Stomach smooth muscle (tissue), 2 donors: ENCODE data around the gene CAPN13.

Experiments used
- H3K27ac ChIP-seq: one replicate; pipeline ENCODE4 v1.7.0; 2013; ENCODE audit warnings: mild to moderate bottlenecking, low read length, inconsistent platforms
- H3K27me3 ChIP-seq, 2 donors: one replicate each; pipeline ENCODE4 v1.7.0; 2013; ENCODE audit warnings: low read length in 2 of 2; ENCODE audit not compliant: insufficient read depth in 2 of 2, control insufficient read depth in 1 of 2
- H3K36me3 ChIP-seq, 2 donors: one replicate each; pipeline ENCODE4 v1.7.0; 2013; ENCODE audit warnings: low read length in 2 of 2; ENCODE audit not compliant: control insufficient read depth in 2 of 2, insufficient read depth in 2 of 2
- H3K4me1 ChIP-seq: one replicate; pipeline ENCODE4 v1.7.0; 2013; ENCODE audit warnings: low read length; ENCODE audit not compliant: control insufficient read depth, insufficient read depth
- H3K4me3 ChIP-seq, 2 donors: one replicate each; pipeline ENCODE4 v1.7.0; 2013; ENCODE audit warnings: low read length in 2 of 2
- H3K9ac ChIP-seq, 2 donors: one replicate each; pipeline ENCODE4 v1.7.0; 2013; ENCODE audit warnings: low read length in 2 of 2, mild to moderate bottlenecking in 1 of 2
- H3K9me3 ChIP-seq, 2 donors: one replicate each; pipeline ENCODE4 v1.7.0; 2013; ENCODE audit warnings: low read length in 2 of 2; ENCODE audit not compliant: control insufficient read depth in 2 of 2
- donor health status: healthy.
- donor health status: Pancreatic carcinoma.

CAPN13 gene

GRCh38 chr2:30764021-30764800 is 43.0 kb downstream of the CAPN13 start:
- Histone ChIP-seq H3K27ac (no peak overlapping the region), H3K27me3 (peaks cover 0 to 11% of the 10 kb centered on the region in 2 donors), H3K9ac (no peak overlapping the region), H3K36me3 (no peaks in the 10 kb centered on the region), H3K4me1 (no peaks in the 10 kb centered on the region), H3K4me3 (no peak overlapping the region), H3K9me3 (no peaks in the 10 kb centered on the region)

DNA sequence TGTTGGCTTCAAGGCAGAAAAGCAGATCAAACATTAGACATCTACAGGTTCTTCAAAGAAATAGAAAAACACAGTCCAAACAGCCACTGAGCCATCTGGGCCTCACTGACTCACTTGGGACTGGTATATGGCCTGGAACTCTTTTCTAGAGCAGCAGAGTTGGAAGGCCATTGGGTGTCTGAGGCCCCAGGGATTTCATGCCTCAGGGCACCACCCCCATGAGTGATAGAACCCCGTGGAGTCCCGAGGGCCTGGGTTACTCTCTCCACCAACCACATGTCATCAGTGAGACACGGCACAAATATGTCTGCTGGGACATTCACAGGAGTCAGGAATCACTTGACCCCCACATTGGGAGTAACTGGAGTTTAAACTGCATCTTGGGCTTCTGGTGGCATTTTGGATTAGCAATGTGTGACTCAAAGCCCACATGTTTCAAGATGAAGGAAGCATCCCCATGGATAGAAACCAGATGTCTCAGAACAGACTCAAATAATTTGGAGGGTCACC is 44.0 kb downstream of the CAPN13 start:
- H3K4me1 ChIP-seq, result no peaks in the 10 kb centered on the region
- no peak overlapping the region for H3K9ac ChIP-seq
- H3K4me3 ChIP-seq, result no peak overlapping the region
- no peaks in the 10 kb centered on the region for H3K9me3 ChIP-seq
- peaks cover 0 to 11% of the 10 kb centered on the region in 2 donors for H3K27me3 ChIP-seq
- H3K36me3 ChIP-seq, result no peaks in the 10 kb centered on the region
- H3K27ac ChIP-seq, result no peak overlapping the region

DNA sequence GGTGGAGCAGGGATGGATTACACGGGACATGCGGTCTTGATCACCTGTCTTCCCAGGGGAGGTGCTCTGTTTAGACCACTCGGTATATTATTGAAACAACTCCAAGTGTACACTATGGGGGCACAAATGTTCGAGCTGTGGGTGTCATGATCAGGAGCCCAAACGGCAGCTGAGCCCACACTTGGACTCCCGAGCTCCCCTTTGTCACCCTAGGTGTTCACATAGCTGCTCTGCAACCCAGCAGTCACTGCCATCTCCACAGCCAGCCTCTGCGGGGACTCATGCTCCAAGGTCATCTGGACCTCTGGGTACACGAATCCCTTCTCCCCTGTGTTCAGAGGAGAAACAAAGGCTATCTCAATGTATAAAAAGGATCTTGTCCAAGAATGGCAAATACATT is 46.0 kb downstream of the CAPN13 start:
- Histone ChIP-seq H3K27ac (no peak overlapping the region), H3K9me3 (no peaks in the 10 kb centered on the region), H3K27me3 (peaks cover 0 to 15% of the 10 kb centered on the region in 2 donors)

DNA sequence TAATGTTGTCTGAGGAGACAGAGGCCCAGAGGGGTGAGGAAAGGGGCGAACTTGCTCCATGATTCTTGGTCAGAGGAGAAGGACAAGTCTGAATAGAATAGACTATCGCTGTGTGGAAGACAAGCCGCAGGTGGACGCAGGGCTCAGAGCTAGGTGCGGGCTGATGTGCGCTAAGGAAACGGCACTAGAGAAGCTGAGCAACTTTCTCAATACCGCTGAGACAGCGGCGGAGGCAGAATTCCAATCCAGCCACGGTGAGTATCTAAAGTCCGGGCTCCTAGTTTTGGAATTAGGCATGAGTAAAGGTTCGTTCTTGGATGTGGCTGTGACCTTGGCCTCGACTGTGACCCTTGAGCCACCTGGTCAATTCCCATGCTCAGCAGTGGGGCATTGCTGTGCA is 47.8 kb downstream of the CAPN13 start:
- no peak overlapping the region for H3K27ac ChIP-seq
- no peaks in the 10 kb centered on the region for H3K36me3 ChIP-seq
- no peaks in the 10 kb centered on the region for H3K9me3 ChIP-seq
- no peaks in the 10 kb centered on the region for H3K4me1 ChIP-seq
- H3K9ac ChIP-seq, result no peak overlapping the region
- H3K4me3 ChIP-seq, result no peak overlapping the region
- H3K27me3 ChIP-seq, result peaks cover 0 to 22% of the 10 kb centered on the region in 2 donors

More for the DNA sequence above, 46.0 kb downstream of the CAPN13 start:
- Histone ChIP-seq H3K9ac (no peak overlapping the region), H3K4me3 (no peak overlapping the region), H3K36me3 (no peaks in the 10 kb centered on the region), H3K4me1 (no peaks in the 10 kb centered on the region)

- no peaks in the 10 kb centered on the region for H3K36me3 ChIP-seq
- no peak overlapping the region for H3K27ac ChIP-seq
- H3K4me1 ChIP-seq, result no peaks in the 10 kb centered on the region
- no peak overlapping the region for H3K4me3 ChIP-seq
- peaks cover 0 to 25% of the 10 kb centered on the region in 2 donors for H3K27me3 ChIP-seq
- H3K9me3 ChIP-seq, result no peaks in the 10 kb centered on the region
- H3K9ac ChIP-seq, result no peak overlapping the region
These were observed 49.0 kb downstream of the CAPN13 start for GRCh38 chr2:30758191-30758651.

DNA sequence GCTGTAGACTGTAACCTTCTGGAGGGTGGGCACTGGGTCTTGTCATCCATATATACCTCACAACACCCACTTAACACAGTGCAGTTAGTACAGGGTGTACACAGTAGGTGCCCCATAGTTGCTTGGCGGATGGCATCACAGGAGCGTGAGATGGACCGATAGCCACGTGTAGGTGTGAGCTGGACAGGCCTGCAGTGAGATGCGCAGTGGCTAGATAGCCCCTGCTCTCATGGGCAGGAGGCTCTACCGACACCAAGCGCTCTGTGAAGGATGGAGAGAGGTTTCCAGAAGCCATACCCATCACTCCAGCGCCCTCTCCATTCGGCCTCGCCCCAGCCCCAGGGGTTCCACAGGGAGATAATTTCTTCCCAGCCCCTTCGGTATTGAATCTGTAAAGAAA is 49.5 kb downstream of the CAPN13 start:
- H3K4me1 ChIP-seq, result no peaks in the 10 kb centered on the region
- H3K9ac ChIP-seq, result no peak overlapping the region
- no peaks in the 10 kb centered on the region for H3K9me3 ChIP-seq
- H3K27ac ChIP-seq, result no peak overlapping the region
- peaks cover 0 to 26% of the 10 kb centered on the region in 2 donors for H3K27me3 ChIP-seq
- H3K36me3 ChIP-seq, result no peaks in the 10 kb centered on the region
- no peak overlapping the region for H3K4me3 ChIP-seq

DNA sequence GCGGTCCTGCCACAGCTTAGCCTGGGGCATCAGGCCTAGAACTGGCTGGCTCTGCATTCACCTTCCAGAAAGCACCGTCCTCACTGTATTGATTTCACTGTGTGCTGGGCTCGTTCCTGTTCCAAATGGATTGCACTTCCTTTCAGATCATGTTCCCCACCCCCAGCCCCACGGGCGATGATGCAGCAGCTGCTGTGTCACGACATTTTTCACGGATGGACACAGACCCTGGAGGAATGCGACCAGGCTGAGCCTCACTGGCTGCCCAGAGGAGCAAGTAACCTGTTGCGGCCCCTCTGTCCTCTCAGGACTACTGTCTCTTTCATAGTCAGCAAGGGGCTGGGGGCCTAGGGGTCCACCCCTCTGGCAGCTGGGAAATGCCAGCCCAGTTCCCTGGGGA is 50.3 kb downstream of the CAPN13 start:
- H3K4me1 ChIP-seq, result no peaks in the 10 kb centered on the region
- H3K4me3 ChIP-seq, result no peak overlapping the region
- H3K36me3 ChIP-seq, result no peaks in the 10 kb centered on the region
- no peaks in the 10 kb centered on the region for H3K9me3 ChIP-seq
- no peak overlapping the region for H3K27ac ChIP-seq
- no peak overlapping the region for H3K9ac ChIP-seq
- peaks cover 0 to 26% of the 10 kb centered on the region in 2 donors for H3K27me3 ChIP-seq

DNA sequence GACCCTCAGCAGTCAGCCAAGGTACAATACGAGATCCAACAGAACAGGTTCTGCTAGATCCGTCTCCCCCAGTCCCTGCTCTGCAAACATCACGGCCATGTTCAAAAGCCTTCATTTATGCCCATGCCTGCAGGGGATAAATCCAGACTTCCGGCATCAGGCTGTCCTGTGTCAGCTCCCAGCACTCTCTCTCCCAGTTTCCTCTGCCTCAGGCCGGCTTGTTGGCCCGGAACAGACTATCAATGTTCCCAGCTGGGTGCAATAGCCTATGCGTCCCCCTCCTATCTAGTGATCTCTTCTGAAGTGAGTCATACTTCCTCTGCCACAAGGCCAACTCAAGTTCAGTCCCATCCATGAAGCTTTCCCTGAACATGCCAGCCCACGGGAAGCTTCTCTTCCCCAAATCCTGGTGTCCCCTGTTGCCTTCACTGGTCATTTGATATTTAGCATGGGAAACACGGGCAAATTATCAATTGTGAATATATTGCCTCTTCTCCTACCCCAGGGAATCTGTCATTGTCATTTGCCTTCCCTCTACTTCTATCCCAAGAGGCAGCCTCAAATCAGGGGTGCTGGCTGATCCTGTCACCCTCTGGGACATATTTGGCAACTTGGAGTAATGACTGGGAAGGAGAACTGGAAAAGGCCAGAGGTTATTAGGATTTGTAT is 51.1 kb downstream of the CAPN13 start:
- H3K9me3 ChIP-seq, result no peaks in the 10 kb centered on the region
- no peak overlapping the region for H3K4me3 ChIP-seq
- H3K9ac ChIP-seq, result no peak overlapping the region
- H3K27ac ChIP-seq, result no peak overlapping the region
- no peaks in the 10 kb centered on the region for H3K36me3 ChIP-seq
- no peaks in the 10 kb centered on the region for H3K4me1 ChIP-seq
- peaks cover 0 to 25% of the 10 kb centered on the region in 2 donors for H3K27me3 ChIP-seq

- Histone ChIP-seq H3K27me3 (peaks cover under 1 to 23% of the 10 kb centered on the region in 2 donors), H3K36me3 (no peaks in the 10 kb centered on the region)
These were observed 53.6 kb downstream of the CAPN13 start for GRCh38 chr2:30753630-30754029.

GRCh38 chr2:30752811-30753210 is 54.4 kb downstream of the CAPN13 start:
- no peak overlapping the region for H3K4me3 ChIP-seq
- no peak overlapping the region for H3K9ac ChIP-seq
- H3K4me1 ChIP-seq, result no peaks in the 10 kb centered on the region
- H3K36me3 ChIP-seq, result no peaks in the 10 kb centered on the region
- peaks cover 5 to 21% of the 10 kb centered on the region in 2 donors for H3K27me3 ChIP-seq
- no peak overlapping the region for H3K27ac ChIP-seq
- H3K9me3 ChIP-seq, result no peaks in the 10 kb centered on the region

More at GRCh38 chr2:30753630-30754029, 53.6 kb downstream of the CAPN13 start:
- no peak overlapping the region for H3K4me3 ChIP-seq
- H3K9ac ChIP-seq, result no peak overlapping the region
- no peaks in the 10 kb centered on the region for H3K4me1 ChIP-seq
- H3K9me3 ChIP-seq, result no peaks in the 10 kb centered on the region
- H3K27ac ChIP-seq, result no peak overlapping the region
